H9 (cell line): Measurements from ENCODE around the gene NHERF1. TPM values are rescaled to one million over a fixed set of nuclear protein-coding genes. Genes with fewer than 3 reads are reported as not detected.

ENCODE experiments used
- DNase-seq: peaks from one replicate; pipeline ENCODE4 v3.0.0-alpha.2; 2017
- H2AFZ ChIP-seq: one replicate; pipeline ENCODE4 v1.6.1; 2013; ENCODE audit warnings: mild to moderate bottlenecking, low read length, control low read depth, moderate library complexity
- H2AK5ac ChIP-seq: 2 replicates; pipeline ENCODE4 v1.6.1; 2013; ENCODE audit warnings: low read length, control low read depth, mixed read lengths; ENCODE audit not compliant: insufficient read length
- H2BK120ac ChIP-seq: one replicate; pipeline ENCODE4 v1.6.1; 2013; ENCODE audit warnings: low read depth, mild to moderate bottlenecking, low read length, control low read depth, inconsistent platforms; ENCODE audit not compliant: poor library complexity, severe bottlenecking
- H2BK12ac ChIP-seq: 2 replicates; pipeline ENCODE4 v1.6.1; 2013; ENCODE audit warnings: low read length, control low read depth, mixed read lengths, low read depth; ENCODE audit not compliant: insufficient read length
- H2BK15ac ChIP-seq: 2 replicates; pipeline ENCODE4 v1.6.1; 2013; ENCODE audit warnings: low read depth, low read length, control low read depth
- H2BK20ac ChIP-seq: one replicate; pipeline ENCODE4 v1.6.1; 2013; ENCODE audit warnings: low read depth, mild to moderate bottlenecking, low read length, control low read depth, inconsistent platforms; ENCODE audit not compliant: poor library complexity, severe bottlenecking
- H2BK5ac ChIP-seq: 2 replicates; pipeline ENCODE4 v1.6.1; 2013; ENCODE audit warnings: low read length, control low read depth, mixed read lengths; ENCODE audit not compliant: insufficient read length
- H3K14ac ChIP-seq: 2 replicates; pipeline ENCODE4 v1.6.1; 2013; ENCODE audit warnings: low read length, control low read depth; ENCODE audit not compliant: insufficient read depth
- H3K18ac ChIP-seq: 2 replicates; pipeline ENCODE4 v1.6.1; 2013; ENCODE audit warnings: low read depth, mild to moderate bottlenecking, mixed read lengths, low read length, control low read depth; ENCODE audit not compliant: insufficient read length
- H3K23ac ChIP-seq: 2 replicates; pipeline ENCODE4 v1.6.1; 2013; ENCODE audit warnings: low read length, control low read depth, mixed read lengths, low read depth; ENCODE audit not compliant: insufficient read length
- H3K23me2 ChIP-seq: 2 replicates; pipeline ENCODE4 v1.6.1; 2013; ENCODE audit warnings: low read depth, mild to moderate bottlenecking, mixed read lengths, low read length, control low read depth; ENCODE audit not compliant: insufficient read length, poor library complexity, severe bottlenecking
- H3K27ac ChIP-seq: 2 replicates; pipeline ENCODE4 v1.5.1; 2013; ENCODE audit warnings: low read length, control low read depth, mixed read lengths, low read depth; ENCODE audit not compliant: insufficient read length
- H3K27me3 ChIP-seq: 2 replicates; pipeline ENCODE4 v1.6.1; 2013; ENCODE audit warnings: low read length, control low read depth, inconsistent platforms; ENCODE audit not compliant: insufficient read depth
- H3K4ac ChIP-seq: 2 replicates; pipeline ENCODE4 v1.6.1; 2013; ENCODE audit warnings: low read depth, mild to moderate bottlenecking, control low read depth, inconsistent platforms, low read length, moderate library complexity
- H3K4me1 ChIP-seq: 2 replicates; pipeline ENCODE4 v1.6.1; 2013; ENCODE audit warnings: low read length, control low read depth, inconsistent platforms; ENCODE audit not compliant: insufficient read depth
- H3K4me2 ChIP-seq: 2 replicates; pipeline ENCODE4 v1.6.1; 2013; ENCODE audit warnings: low read length, control low read depth, mixed read lengths; ENCODE audit not compliant: insufficient read length, insufficient read depth
- H3K56ac ChIP-seq: 2 replicates; pipeline ENCODE4 v1.6.1; 2013; ENCODE audit warnings: low read depth, mild to moderate bottlenecking, mixed read lengths, low read length, control low read depth; ENCODE audit not compliant: insufficient read length
- H3K79me1 ChIP-seq: 2 replicates; pipeline ENCODE4 v1.6.1; 2013; ENCODE audit warnings: low read depth, mild to moderate bottlenecking, moderate library complexity, low read length, control low read depth, inconsistent platforms; ENCODE audit not compliant: insufficient read depth, poor library complexity, severe bottlenecking
- H3K79me2 ChIP-seq: 2 replicates; pipeline ENCODE4 v1.6.1; 2013; ENCODE audit warnings: low read length, control low read depth, inconsistent platforms; ENCODE audit not compliant: insufficient read depth
- H3K9ac ChIP-seq: 2 replicates; pipeline ENCODE4 v1.6.1; 2013; ENCODE audit warnings: low read length, control low read depth, mixed read lengths; ENCODE audit not compliant: insufficient read length; ENCODE audit errors: extremely low read depth
- H3K9me3 ChIP-seq: one replicate; pipeline ENCODE4 v1.6.1; 2013; ENCODE audit warnings: low read depth, low read length, inconsistent platforms; ENCODE audit not compliant: control insufficient read depth
- H3T11ph ChIP-seq: one replicate; pipeline ENCODE4 v1.6.1; 2013; ENCODE audit warnings: mild to moderate bottlenecking, low read length, control low read depth, inconsistent platforms
- H4K20me1 ChIP-seq: one replicate; pipeline ENCODE4 v1.6.1; 2013; ENCODE audit not compliant: control insufficient read depth, insufficient read length, insufficient read depth
- H4K5ac ChIP-seq: 2 replicates; pipeline ENCODE4 v1.6.1; 2013; ENCODE audit warnings: low read depth, mild to moderate bottlenecking, mixed read lengths, low read length, control low read depth; ENCODE audit not compliant: insufficient read length
- H4K8ac ChIP-seq: replicated peaks from 2 replicates; pipeline ENCODE4 v1.6.1; 2013; ENCODE audit warnings: low read length, control low read depth, mixed read lengths, low read depth; ENCODE audit not compliant: insufficient read length
- H4K91ac ChIP-seq: 2 replicates; pipeline ENCODE4 v1.6.1; 2013; ENCODE audit warnings: low read depth, mild to moderate bottlenecking, moderate library complexity, mixed read lengths, low read length, control low read depth; ENCODE audit not compliant: insufficient read length
- H3K27ac Mint-ChIP-seq, 3 experiments: 2 replicates in 2 of 3; 3 replicates in 1 of 3; pipeline ENCODE4 v1.8.0; 2020 to 2021; ENCODE audit warnings: mixed read lengths in 3 of 3, mild to moderate bottlenecking in 1 of 3, moderate library complexity in 1 of 3
- H3K27me3 Mint-ChIP-seq: 2 replicates; pipeline ENCODE4 v1.8.0; 2021; ENCODE audit warnings: low read depth, mild to moderate bottlenecking, moderate library complexity, mixed read lengths
- H3K36me3 Mint-ChIP-seq, 3 experiments: 2 replicates in 2 of 3; 3 replicates in 1 of 3; pipeline ENCODE4 v1.8.0; 2020 to 2021; ENCODE audit warnings: low read depth in 3 of 3, mixed read lengths in 3 of 3; ENCODE audit not compliant: insufficient read depth in 1 of 3
- H3K4me1 Mint-ChIP-seq, 2 experiments: 2 replicates each; pipeline ENCODE4 v1.8.0; 2020; ENCODE audit warnings: mixed read lengths in 2 of 2
- H3K4me3 Mint-ChIP-seq, 2 experiments: 2 replicates in 1 of 2; 3 replicates in 1 of 2; pipeline ENCODE4 v1.8.0; 2020 to 2021; ENCODE audit warnings: mild to moderate bottlenecking in 2 of 2, mixed read lengths in 2 of 2, moderate library complexity in 1 of 2
- H3K9me3 Mint-ChIP-seq, 2 experiments: 2 replicates in 1 of 2; 3 replicates in 1 of 2; pipeline ENCODE4 v1.8.0; 2020; ENCODE audit warnings: mild to moderate bottlenecking in 2 of 2, mixed read lengths in 2 of 2, moderate library complexity in 1 of 2
- WGBS: extraction: QIAGEN DNeasy Blood & Tissue Kit; methylation state at CpG from one replicate; pipeline ENCODE4 v1.1.7; 2013; ENCODE audit warnings: missing lambda C conversion rate, low lambda C conversion rate, mixed read lengths; ENCODE audit not compliant: insufficient read length; ENCODE audit errors: extremely low coverage; 5-methylcytosine and 5-hydroxymethylcytosine counted together
- total RNA-seq: library from RNA; stranded (reverse); gene quantifications from 2 replicates; pipeline ENCODE4 v1.2.1, GENCODE V29; 2021
- TF ChIP-seq, protein P1 (sequence below): fragments of 200-600 bp; sonication (generic); conservative IDR thresholded peaks from 3 replicates; pipeline ENCODE4 v1.8.0; 2021; ENCODE audit warnings: antibody characterized with exemption, mild to moderate bottlenecking

Gene NHERF1
- total RNA-seq, 1 experiment from 2014 or later: 74.4 TPM

DNA sequence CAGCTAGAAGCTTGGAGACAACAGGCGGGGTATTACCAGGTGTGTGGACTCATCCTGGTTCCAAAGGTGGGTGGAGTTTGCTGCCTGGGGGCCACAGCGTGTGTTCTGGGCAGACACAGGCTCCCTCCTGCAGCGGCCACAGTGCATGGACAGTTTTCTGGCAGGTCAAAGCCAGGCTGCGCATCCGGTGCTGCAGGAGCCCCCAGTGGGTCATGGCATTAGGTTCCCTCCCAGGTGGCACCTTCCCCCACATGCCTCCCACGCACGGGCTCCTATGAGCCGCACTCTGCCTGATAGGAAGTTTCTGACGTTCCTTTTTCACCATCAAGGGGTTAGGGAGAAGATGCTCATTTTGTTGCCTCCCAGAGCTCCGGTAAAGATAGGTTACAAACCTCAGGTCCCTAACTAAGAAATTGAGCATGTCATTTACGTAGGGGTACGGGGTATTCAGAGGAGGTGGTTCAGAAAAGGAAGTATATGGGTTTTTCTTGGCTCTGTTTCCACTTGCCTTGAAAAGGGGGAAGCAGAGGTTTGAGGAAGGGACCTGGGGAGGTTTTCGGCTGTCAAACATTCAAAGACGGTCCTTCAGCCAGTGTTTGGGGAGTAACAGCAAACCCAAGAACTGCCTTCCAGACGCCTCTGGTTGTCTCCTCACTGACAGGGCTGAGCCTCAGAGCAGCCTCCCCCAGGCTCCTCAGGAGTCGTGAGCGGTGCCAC, 60.4 kb downstream of the NHERF1 start:
- Histone ChIP-seq H3K23ac (no peak overlapping the region), H2BK15ac (no peak overlapping the region), H3K79me2 (no peaks in the 10 kb centered on the region), H3K4ac (no peak overlapping the region), H3K79me1 (no peaks in the 10 kb centered on the region), H2BK5ac (no peak overlapping the region), H3K9ac (no peak overlapping the region), H4K20me1 (no peaks in the 10 kb centered on the region), H3K27ac (no peak overlapping the region), H2BK12ac (no peak overlapping the region), H3K14ac (no peak overlapping the region; the same call in 1 of the 2 replicates), H3T11ph (no peak overlapping the region), H3K23me2 (no peaks in the 10 kb centered on the region), H4K5ac (no peak overlapping the region), H3K56ac (no peak overlapping the region), H4K91ac (no peak overlapping the region), H3K9me3 (no peaks in the 10 kb centered on the region), H2BK20ac (no peak overlapping the region), H3K27me3 (no peaks in the 10 kb centered on the region), H2BK120ac (no peak overlapping the region), H3K18ac (no peak overlapping the region), H4K8ac (no peak overlapping the region), H2AFZ (no peak overlapping the region), H3K4me1 (no peaks in the 10 kb centered on the region), H3K4me2 (no peak overlapping the region), H2AK5ac (no peak overlapping the region)
- Mint-ChIP-seq H3K36me3 (peaks cover 0 to 11% (median 3%) of the 10 kb centered on the region in 3 experiments; a peak in 2 of 7 replicates), H3K4me3 (no peak overlapping the region), H3K27me3 (peaks cover 16% of the 10 kb centered on the region), H3K9me3 (no peaks in the 10 kb centered on the region), H3K27ac (no peak overlapping the region; a peak in 1 of 7 replicates), H3K4me1 (peaks cover 4 to 7% of the 10 kb centered on the region in 2 experiments; a peak in 2 of 4 replicates)
- WGBS: no CpG with 5 or more reads among the region's 17 CpGs
- TF ChIP-seq, protein P1, sequence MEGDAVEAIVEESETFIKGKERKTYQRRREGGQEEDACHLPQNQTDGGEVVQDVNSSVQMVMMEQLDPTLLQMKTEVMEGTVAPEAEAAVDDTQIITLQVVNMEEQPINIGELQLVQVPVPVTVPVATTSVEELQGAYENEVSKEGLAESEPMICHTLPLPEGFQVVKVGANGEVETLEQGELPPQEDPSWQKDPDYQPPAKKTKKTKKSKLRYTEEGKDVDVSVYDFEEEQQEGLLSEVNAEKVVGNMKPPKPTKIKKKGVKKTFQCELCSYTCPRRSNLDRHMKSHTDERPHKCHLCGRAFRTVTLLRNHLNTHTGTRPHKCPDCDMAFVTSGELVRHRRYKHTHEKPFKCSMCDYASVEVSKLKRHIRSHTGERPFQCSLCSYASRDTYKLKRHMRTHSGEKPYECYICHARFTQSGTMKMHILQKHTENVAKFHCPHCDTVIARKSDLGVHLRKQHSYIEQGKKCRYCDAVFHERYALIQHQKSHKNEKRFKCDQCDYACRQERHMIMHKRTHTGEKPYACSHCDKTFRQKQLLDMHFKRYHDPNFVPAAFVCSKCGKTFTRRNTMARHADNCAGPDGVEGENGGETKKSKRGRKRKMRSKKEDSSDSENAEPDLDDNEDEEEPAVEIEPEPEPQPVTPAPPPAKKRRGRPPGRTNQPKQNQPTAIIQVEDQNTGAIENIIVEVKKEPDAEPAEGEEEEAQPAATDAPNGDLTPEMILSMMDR: no peak
- no peak for DNase-seq
